ENCODE data around the gene TMCO2.

- no peak for TF ChIP-seq EZH2 (IDR thresholded peaks at IDR 0.05; ENCODE audit: insufficient read depth, poor library complexity, severe bottlenecking)
- TF ChIP-seq EZH2phosphoT487 (IDR thresholded peaks at IDR 0.05; ENCODE audit: insufficient read depth, low read depth): no peak
Observed at GRCh38 chr1:40273547-40274166, 25.9 kb downstream of the TMCO2 start.

All from GM23248 (cell line).